NCI-H524 treated with DMSO at 0.1 percent for 48 hours (cell line): ENCODE measurements around the gene MOV10.

Source experiments
- DNase-seq: peaks from one replicate; lab custom pipeline; 2025; lab: John Stamatoyannopoulos, UW

Gene MOV10

GRCh38 chr1:112675728-112676381 is 1.4 kb downstream of the MOV10 start:
- no peak for DNase-seq

DNA sequence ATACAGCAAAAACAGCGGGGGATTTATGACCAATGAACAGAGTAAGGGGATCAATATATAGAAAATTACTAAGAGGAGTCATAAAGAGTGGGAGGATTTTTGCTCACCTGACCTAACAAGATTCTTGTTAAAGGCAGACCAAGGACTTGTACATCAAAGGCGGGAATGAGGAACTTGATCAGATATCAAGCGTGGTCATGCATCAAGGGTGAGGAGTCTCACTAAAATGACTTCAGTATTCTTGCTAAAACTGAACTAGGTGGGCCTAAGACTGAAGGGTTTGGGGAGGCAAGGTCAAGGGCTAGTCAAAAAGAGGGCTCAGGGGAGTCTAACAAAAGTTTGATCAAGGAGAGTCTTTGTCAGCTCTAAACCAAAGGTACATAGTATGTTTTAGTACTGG is 2.1 kb downstream of the MOV10 start:
- DNase-seq, result no peak

- no peak for DNase-seq
Observed at GRCh38 chr1:112677501-112677900, 3.0 kb downstream of the MOV10 start.

- DNase-seq, result no peak
Observed at GRCh38 chr1:112678605-112679004, 4.1 kb downstream of the MOV10 start.

GRCh38 chr1:112685913-112686312 is 11.5 kb downstream of the MOV10 start:
- DNase-seq, result no peak

- no peak for DNase-seq
Observed at GRCh38 chr1:112686417-112686816, 12.0 kb downstream of the MOV10 start.

- no peak for DNase-seq
Observed at GRCh38 chr1:112686835-112687234, 12.4 kb downstream of the MOV10 start.

DNA sequence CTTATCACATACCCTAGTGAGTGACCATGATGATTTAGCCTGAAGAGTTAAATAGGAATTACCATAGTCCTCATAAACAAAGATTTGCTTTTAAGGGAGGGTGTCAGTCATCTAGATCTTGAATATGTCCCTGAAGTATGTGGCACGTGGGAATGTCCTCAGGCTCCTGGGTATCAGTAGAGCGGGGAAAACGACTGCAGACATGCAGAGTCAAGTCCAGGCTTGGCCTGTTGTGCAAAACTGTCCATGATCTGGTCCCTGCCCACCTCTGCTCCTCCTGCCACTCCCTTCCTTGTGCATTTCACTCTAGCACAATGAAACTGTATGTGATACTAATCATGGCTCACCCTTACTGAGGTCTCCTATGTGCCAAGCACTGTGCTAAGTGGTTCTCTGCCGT is 12.9 kb downstream of the MOV10 start:
- no peak for DNase-seq

DNA sequence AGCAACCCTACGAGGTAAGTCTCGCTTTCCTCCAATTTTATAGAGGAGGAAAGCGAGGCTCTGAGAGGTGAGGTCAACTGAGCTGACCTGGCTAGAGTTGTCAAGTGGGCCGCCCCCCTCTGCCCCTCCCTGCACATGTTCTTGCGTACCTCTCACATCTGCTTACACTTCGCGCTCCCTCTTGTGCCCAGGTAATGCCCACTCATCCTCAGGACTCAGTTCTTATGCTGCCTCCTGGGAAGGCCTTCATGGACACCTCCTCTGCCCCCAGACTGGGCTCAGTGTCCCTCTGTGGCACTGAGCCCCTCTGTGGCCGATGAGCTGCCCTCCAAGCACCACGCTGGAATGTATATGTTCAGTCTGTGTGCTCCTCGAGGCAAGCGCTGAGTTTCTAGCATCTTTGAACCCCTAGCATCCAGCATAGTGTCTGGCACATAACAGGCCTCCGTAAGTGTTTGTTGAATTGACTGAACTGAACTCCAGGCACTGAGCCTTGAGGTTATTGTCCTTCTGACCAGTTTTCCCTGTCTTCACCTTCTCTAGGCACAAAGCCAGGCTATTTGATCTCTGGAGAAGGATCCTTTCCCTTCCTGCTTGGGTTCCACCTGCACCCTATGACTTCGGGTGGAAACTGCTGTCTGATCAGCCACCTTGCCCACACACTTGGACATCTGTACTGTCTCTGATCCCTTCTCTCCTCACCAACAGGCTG is 13.5 kb downstream of the MOV10 start:
- DNase-seq, result no peak

DNA sequence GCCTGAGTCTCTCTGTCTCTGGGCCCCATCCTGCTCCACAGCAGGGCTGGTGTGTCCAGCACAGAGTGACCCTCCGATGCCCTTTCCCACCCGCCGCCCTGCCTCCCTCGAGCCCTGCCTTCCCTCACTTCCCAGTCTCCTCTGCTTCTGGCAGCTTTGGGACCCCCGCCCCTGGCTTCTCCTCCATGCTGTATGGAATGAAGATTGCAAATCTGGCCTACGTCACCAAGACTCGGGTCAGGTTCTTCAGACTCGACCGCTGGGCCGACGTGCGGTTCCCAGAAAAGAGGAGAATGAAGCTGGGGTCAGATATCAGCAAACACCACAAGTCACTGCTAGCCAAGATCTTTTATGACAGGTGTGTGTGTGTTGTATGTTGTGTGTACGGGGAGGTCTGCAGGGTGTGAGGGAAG is 14.3 kb downstream of the MOV10 start:
- no peak for DNase-seq

- DNase-seq, result no peak
Observed at GRCh38 chr1:112689196-112689841, 14.9 kb downstream of the MOV10 start.

- DNase-seq, result no peak
Observed at GRCh38 chr1:112689842-112690237, 15.4 kb downstream of the MOV10 start.

- DNase-seq, result no peak
Observed at GRCh38 chr1:112692681-112693080, 18.2 kb downstream of the MOV10 start.

- DNase-seq, result no peak
Observed at GRCh38 chr1:112693821-112694220, 19.4 kb downstream of the MOV10 start.

- no peak for DNase-seq
Observed at GRCh38 chr1:112694363-112694929, 20.0 kb downstream of the MOV10 start.

- no peak for DNase-seq
Observed at GRCh38 chr1:112695276-112695675, 20.8 kb downstream of the MOV10 start.

DNA sequence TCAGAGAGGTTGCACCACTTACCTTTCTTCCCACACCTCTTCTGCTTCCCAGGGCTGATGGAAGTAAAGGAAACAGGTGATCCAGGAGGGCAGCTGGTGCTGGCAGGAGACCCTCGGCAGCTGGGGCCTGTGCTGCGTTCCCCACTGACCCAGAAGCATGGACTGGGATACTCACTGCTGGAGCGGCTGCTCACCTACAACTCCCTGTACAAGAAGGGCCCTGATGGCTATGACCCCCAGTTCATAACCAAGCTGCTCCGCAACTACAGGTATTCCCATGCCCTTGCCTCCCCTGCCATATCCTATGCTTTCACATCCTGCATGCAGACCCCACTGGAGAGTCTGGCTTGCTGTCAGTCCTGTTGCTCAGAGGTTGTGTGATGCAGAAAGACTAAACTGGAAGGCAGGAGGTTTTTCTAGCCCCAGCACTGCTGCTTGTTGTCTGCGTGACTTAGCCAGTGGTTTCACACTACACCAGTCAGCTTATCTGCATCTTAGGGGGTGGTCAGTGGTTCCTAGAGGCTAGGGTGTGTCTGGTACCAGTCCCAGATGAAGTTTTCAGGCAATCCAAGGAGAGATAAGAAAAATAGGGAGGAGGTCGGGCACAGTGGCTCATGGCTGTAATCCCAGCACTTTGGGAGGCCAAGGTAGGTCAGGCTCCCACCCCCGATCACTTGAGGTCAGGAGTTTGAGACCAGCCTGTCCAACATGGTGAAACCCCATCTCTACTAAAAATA is 22.3 kb downstream of the MOV10 start:
- no peak for DNase-seq

DNA sequence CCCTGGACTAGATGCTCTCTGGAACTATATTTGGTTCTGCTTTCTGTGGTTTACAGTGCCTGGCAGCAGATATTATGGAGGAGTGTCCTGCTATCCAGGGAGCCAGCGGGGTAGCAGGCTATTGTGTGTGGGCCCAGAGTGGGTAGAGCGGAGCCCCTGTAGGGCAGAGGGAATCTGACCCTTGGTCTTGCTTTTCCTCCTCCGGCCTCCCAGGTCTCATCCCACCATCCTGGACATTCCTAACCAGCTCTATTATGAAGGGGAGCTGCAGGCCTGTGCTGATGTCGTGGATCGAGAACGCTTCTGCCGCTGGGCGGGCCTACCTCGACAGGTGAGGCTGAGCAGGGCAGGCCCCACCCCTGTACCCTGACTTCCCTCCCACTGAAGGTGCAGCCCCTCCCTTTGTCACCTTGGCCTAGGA is 23.3 kb downstream of the MOV10 start:
- DNase-seq, result no peak

DNA sequence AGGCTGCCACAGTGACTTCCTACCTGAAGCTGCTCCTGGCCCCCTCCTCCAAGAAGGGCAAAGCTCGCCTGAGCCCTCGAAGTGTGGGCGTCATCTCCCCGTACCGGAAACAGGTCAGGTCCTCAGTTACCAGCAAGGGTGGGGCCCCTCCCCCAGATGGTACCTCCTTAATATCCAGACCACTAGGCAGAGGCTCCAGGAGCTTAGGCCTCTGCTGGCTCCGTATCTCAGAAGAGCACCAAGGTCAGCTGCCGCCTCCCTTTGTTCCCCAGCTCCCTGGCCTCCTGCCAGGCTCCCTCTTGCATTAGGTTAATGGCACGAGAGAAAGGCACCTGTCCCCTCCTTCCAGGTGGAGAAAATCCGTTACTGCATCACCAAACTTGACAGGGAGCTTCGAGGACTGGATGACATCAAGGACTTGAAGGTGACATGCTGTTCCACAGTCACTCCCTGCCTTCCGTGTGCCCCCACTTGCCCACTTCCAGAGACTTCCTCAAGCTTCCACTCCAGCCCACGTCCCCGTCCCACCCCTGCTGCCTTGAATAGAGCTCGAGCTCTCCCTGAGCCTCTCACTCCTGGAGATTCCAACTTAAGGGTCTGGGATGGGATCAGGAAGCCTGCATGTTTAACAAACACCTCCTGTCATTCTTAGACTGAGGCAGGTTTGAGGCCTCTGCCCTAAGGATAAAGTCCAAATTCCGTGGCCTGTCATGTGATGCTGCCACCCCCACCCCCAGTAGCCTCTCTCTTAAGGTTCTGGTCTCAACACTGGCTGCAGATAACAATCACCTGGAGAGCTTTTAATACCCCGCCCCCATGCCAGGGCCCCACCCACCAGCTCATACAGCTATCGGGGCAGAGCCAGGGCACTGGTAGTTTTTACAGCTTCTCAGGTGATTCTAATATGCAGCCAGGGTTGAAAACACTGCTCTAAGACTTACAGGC is 24.2 kb downstream of the MOV10 start:
- no peak for DNase-seq

DNA sequence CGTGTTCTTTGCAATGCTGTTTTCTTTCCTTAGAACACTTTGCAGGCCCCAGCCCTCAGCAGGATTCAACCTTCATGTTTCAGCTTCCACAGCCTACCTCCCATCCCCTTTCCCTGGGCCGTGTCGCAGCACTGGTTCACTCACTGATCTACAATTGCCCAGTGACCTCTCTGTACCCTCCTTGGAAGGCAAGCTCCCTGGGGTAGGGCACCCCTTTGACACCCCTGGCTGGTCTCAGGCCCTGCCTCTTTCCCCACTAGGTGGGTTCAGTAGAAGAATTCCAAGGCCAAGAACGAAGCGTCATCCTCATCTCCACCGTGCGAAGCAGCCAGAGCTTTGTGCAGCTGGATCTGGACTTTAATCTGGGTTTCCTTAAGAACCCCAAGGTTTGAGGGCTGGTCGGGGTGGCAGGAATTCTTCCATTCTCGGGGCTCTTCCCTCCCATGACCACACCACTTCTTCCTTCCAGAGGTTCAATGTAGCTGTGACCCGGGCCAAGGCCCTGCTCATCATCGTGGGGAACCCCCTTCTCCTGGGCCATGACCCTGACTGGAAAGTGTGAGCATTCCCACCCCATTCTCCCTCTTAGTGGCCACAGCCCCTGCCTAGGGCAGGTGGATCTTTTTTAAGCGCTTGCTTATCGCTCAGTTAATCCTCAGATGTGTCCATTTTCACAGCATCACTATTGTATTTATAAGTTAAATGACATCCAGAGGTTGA is 25.1 kb downstream of the MOV10 start:
- DNase-seq, result no peak
